Adrenal gland (tissue), 12 donors: Measurements from ENCODE around the gene SRA1. TPM values are rescaled to one million over a fixed set of nuclear protein-coding genes. Genes with fewer than 3 reads are reported as not detected.
A peak's percentile ranks its signal among the peaks of the same experiment; 100 is the strongest.

ENCODE experiments used
- DNase-seq, 7 donors: peaks; one replicate each; pipeline ENCODE4 v3.0.0-alpha.2; 2019 to 2020
- H3K27ac ChIP-seq, 5 donors: fragments of 200-600 bp; sonication (generic) in 4 of 5; 1 replicate in 3 of 5; 2 replicates in 2 of 5; pipeline versions ENCODE4 v1.5.1 to v1.8.0; 2016 to 2020; ENCODE audit warnings: mild to moderate bottlenecking in 1 of 5
- H3K27me3 ChIP-seq: fragments of 200-600 bp; 2 replicates; pipeline ENCODE4 v1.8.0; 2021
- H3K36me3 ChIP-seq, 2 donors: fragments of 200-600 bp; replicated peaks in 1 of 2; 1 replicate in 1 of 2; 2 replicates in 1 of 2; pipeline versions ENCODE4 v1.5.1 to v1.8.0; 2018 to 2022
- H3K4me1 ChIP-seq, 2 donors: fragments of 200-600 bp; replicated peaks in 1 of 2; 1 replicate in 1 of 2; 2 replicates in 1 of 2; pipeline versions ENCODE4 v1.5.1 to v1.8.0; 2018 to 2021
- H3K4me3 ChIP-seq, 4 donors: fragments of 200-600 bp; sonication (generic) in 3 of 4; one replicate each; pipeline ENCODE4 v1.5.1; 2016 to 2018
- H3K9me3 ChIP-seq, 3 donors: fragments of 200-600 bp; sonication (generic) in 1 of 3; replicated peaks in 1 of 3; 1 replicate in 2 of 3; 2 replicates in 1 of 3; pipeline versions ENCODE4 v1.5.1 to v1.8.0; 2016 to 2021
- CTCF ChIP-seq, 6 experiments: fragments of 450-650 bp in 4 of 6; fragments of 200-600 bp in 2 of 6; sonication (generic) in 1 of 6; IDR thresholded peaks; 1 replicate in 5 of 6; 2 replicates in 1 of 6; pipeline versions ENCODE4 v1.5.1 to v1.8.0; 2016 to 2021; ENCODE audit warnings: antibody characterized with exemption in 6 of 6, mild to moderate bottlenecking in 2 of 6, moderate library complexity in 1 of 6
- POLR2A ChIP-seq, 2 donors: fragments of 450-650 bp; IDR thresholded peaks; one replicate each; pipeline ENCODE4 v1.6.1; 2017; ENCODE audit warnings: antibody characterized with exemption in 2 of 2, mild to moderate bottlenecking in 2 of 2, moderate library complexity in 1 of 2
- WGBS, 4 donors: extraction: QIAGEN DNeasy Blood & Tissue Kit in 2 of 4; methylation state at CpG; one replicate each; pipeline versions ENCODE4 v1.1.5 to v1.1.7; 2013 to 2017; 5-methylcytosine and 5-hydroxymethylcytosine counted together
- intact Hi-C, 2 donors: fragments of 100-400 bp; cut with DNase I; formaldehyde crosslinking; loops; one replicate each; pipeline versions ENCODE4 v1.14.1 to v1.15.0; 2022 to 2023
- polyA plus RNA-seq, 3 donors: library from polyadenylated mRNA; stranded (reverse); fragments of 200-250 nt in 2 of 3; fragments of 350-450 nt in 1 of 3; fragmentation: Illumina TruSeq in 1 of 3; extraction: RNeasy Lipid Tissue Mini Kit (QIAGEN cat#74804) in 1 of 3; gene quantifications; one replicate each; pipeline ENCODE4 v1.2.3, GENCODE V29; 2013 to 2014
- total RNA-seq, 9 donors: library from RNA; depleted of rRNA in 4 of 9; stranded (reverse); fragments of >200 nt in 4 of 9; fragments of 120-200 nt in 1 of 9; fragmentation: NEBNext Ultra II Directional in 1 of 9; extraction: Animal tissue kit (Norgen Biotek cat#: 25700) in 1 of 9; gene quantifications; one replicate each; pipeline versions ENCODE4 v1.1.0 to v1.2.4, GENCODE V29; 2013 to 2023
- donor health status: healthy with polysubstance abuse.
- donor health status: Bipolar disorder and iron deficiency.
- donor health status: DM: yes; HTN: yes; CAD: no.
- donor health status: DM: no; HTN: no; CAD: no.
- donor health status: DM: no; HTN: no; CAD: no.
- donor health status: DM: yes; HTN: yes; CAD: no.

Gene SRA1
- total and polyA plus RNA-seq, 12 donors, result 31.3 to 156 (median 57.1) TPM

DNA sequence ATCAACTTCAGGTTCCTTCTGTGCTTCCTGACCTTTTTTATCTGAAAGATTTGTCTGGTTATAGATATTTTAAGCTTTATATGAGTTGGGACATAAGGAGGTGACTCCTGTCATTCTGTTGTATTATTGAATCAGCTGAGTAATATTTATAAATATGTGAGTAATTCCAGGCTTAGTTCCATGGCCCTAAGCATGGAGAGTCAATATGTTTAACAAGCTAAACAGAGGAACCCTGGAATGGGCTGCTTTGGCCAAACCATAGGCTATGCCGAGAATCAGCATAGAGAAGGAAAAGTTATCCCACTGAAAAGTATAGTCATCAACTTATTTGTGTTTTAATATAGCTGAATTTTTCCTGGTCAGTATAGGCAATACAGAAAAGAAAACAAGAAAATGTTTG is 17.0 kb downstream of the SRA1 start:
- H3K27ac ChIP-seq, result no peak overlapping the region
- no peak overlapping the region for H3K4me3 ChIP-seq
- H3K9me3 ChIP-seq, result no peaks in the 10 kb centered on the region
- TF ChIP-seq POLR2A (IDR thresholded peaks at IDR 0.05) (no peak), CTCF (IDR thresholded peaks at IDR 0.05) (no peak)
- no peak for DNase-seq
- intact Hi-C loops, result loop anchor here in 1 of 2 donors (10.0 kb wide), 1 partner anchor 155 kb away; the partner anchor contains the start of genes HARS1 and HARS2
- peaks cover 0 to 91% of the 10 kb centered on the region in 2 donors for H3K36me3 ChIP-seq
- 96 to 100% (median 99%) methylated on average over 1 of the region's 1 CpG for WGBS, 4 donors
- no peaks in the 10 kb centered on the region for H3K4me1 ChIP-seq
- no peaks in the 10 kb centered on the region for H3K27me3 ChIP-seq

GRCh38 chr5:140524003-140524402 is 33.3 kb downstream of the SRA1 start:
- no peak overlapping the region for H3K4me3 ChIP-seq
- no peaks in the 10 kb centered on the region for H3K4me1 ChIP-seq
- no peak for DNase-seq
- 79 to 90% (median 89%) methylated on average over 2 of the region's 2 CpGs for WGBS, 4 donors
- no peaks in the 10 kb centered on the region for H3K27me3 ChIP-seq
- no peak overlapping the region for H3K27ac ChIP-seq
- intact Hi-C loops, result no loop called here
- H3K9me3 ChIP-seq, result no peaks in the 10 kb centered on the region
- no peak for TF ChIP-seq POLR2A (IDR thresholded peaks at IDR 0.05)
- no peak for TF ChIP-seq CTCF (IDR thresholded peaks at IDR 0.05)
- H3K36me3 ChIP-seq, result peaks cover 0 to 50% of the 10 kb centered on the region in 2 donors

GRCh38 chr5:140513124-140513523 is 44.1 kb downstream of the SRA1 start:
- intact Hi-C loops, result no loop called here
- H3K4me1 ChIP-seq, result no peaks in the 10 kb centered on the region
- H3K36me3 ChIP-seq, result peaks cover 0 to 66% of the 10 kb centered on the region in 2 donors
- H3K27me3 ChIP-seq, result no peaks in the 10 kb centered on the region
- no peak overlapping the region for H3K27ac ChIP-seq
- no peak overlapping the region for H3K4me3 ChIP-seq
- TF ChIP-seq POLR2A (IDR thresholded peaks at IDR 0.05), result no peak
- no peak for TF ChIP-seq CTCF (IDR thresholded peaks at IDR 0.05)
- no peak for DNase-seq
- 91 to 100% (median 97%) methylated on average over 2 of the region's 2 CpGs for WGBS, 4 donors
- H3K9me3 ChIP-seq, result no peaks in the 10 kb centered on the region

DNA sequence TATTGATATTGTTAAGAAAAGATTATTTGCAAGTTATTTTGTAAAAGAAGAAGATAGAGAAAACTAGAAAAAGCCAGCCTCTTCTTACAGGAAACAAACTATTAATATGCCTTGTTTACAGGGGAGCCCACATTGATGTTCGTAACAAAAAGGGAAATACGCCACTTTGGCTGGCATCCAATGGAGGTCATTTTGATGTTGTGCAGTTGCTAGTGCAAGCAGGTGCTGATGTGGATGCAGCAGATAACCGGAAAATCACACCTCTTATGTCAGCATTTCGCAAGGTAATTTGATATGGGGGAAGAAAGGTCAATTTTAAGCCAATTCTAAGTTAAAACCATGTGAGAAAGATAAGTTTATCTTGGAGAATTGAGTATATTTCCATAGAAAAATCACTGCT is 47.4 kb downstream of the SRA1 start:
- H3K36me3 ChIP-seq, result peaks cover 0 to 88% of the 10 kb centered on the region in 2 donors
- DNase-seq, result peak in 2 of 7 donors; percentile 17 to 69
- H3K4me1 ChIP-seq, result no peaks in the 10 kb centered on the region
- no peak for TF ChIP-seq POLR2A (IDR thresholded peaks at IDR 0.05)
- no peak for TF ChIP-seq CTCF (IDR thresholded peaks at IDR 0.05)
- H3K27me3 ChIP-seq, result no peaks in the 10 kb centered on the region
- no peak overlapping the region for H3K27ac ChIP-seq
- no peak overlapping the region for H3K4me3 ChIP-seq
- WGBS, 4 donors, result 66 to 77% (median 72%) methylated on average over 4 of the region's 4 CpGs
- no peaks in the 10 kb centered on the region for H3K9me3 ChIP-seq
- intact Hi-C loops, result no loop called here
